Stimulated activated CD4-positive, alpha-beta T cell treated with anti-CD3 and anti-CD28 coated beads, Interleukin-4, amount 100 ng/mL, for 1 hour (primary cell): ENCODE results near the gene POC1A.

Source experiments
- DNase-seq: peaks from one replicate; pipeline ENCODE4 v3.0.0-alpha.2; 2020

POC1A gene

GRCh38 chr3:52124766-52125165 is 29.5 kb downstream of the POC1A start:
- DNase-seq = no peak

GRCh38 chr3:52124126-52124525 is 30.1 kb downstream of the POC1A start:
- no peak for DNase-seq

- peak; percentile 76 for DNase-seq
Measured at GRCh38 chr3:52123106-52123725, 31.0 kb downstream of the POC1A start.

- no peak for DNase-seq
Measured at GRCh38 chr3:52122491-52122890, 31.7 kb downstream of the POC1A start.

- DNase-seq = no peak
Measured at GRCh38 chr3:52121813-52122212, 32.4 kb downstream of the POC1A start.

- DNase-seq = no peak
Measured at GRCh38 chr3:52121464-52121805, 32.8 kb downstream of the POC1A start.

- DNase-seq = no peak
Measured at GRCh38 chr3:52120556-52121463, 33.4 kb downstream of the POC1A start.

GRCh38 chr3:52119826-52120225 is 34.4 kb downstream of the POC1A start:
- no peak for DNase-seq

GRCh38 chr3:52119099-52119498 is 35.1 kb downstream of the POC1A start:
- DNase-seq = no peak

- DNase-seq = no peak
Measured at GRCh38 chr3:52118156-52118875, 35.9 kb downstream of the POC1A start.

- no peak for DNase-seq
Measured at GRCh38 chr3:52117537-52117936, 36.7 kb downstream of the POC1A start.

GRCh38 chr3:52112056-52112455 is 42.2 kb downstream of the POC1A start:
- no peak for DNase-seq

GRCh38 chr3:52110502-52110901 is 43.7 kb downstream of the POC1A start:
- no peak for DNase-seq

- no peak for DNase-seq
Measured at GRCh38 chr3:52109611-52110301, 44.5 kb downstream of the POC1A start.

GRCh38 chr3:52108302-52109232 is 45.7 kb downstream of the POC1A start:
- DNase-seq = no peak

GRCh38 chr3:52106951-52107611 is 47.1 kb downstream of the POC1A start:
- no peak for DNase-seq

GRCh38 chr3:52104684-52105640 is 49.3 kb downstream of the POC1A start:
- no peak for DNase-seq

- no peak for DNase-seq
Measured at GRCh38 chr3:52102934-52103333, 51.3 kb downstream of the POC1A start.

- no peak for DNase-seq
Measured at GRCh38 chr3:52099001-52099401, 55.2 kb downstream of the POC1A start.

GRCh38 chr3:52097851-52098507 is 56.2 kb downstream of the POC1A start:
- no peak for DNase-seq
